ENCODE results near the gene RASSF10.

- TF ChIP-seq CTCF (IDR thresholded peaks at IDR 0.05; ENCODE audit: insufficient read depth, low read depth, low read length): no peak
- TF ChIP-seq EZH2 (IDR thresholded peaks at IDR 0.05; ENCODE audit: insufficient read depth, low read length): no peak
Observed at GRCh38 chr11:13046637-13047570, 37.8 kb downstream of the RASSF10 start.
